H9 (cell line): ENCODE results near the gene SRRT. TPM values are rescaled to one million over a fixed set of nuclear protein-coding genes. Genes with fewer than 3 reads are reported as not detected.

Source experiments
- DNase-seq: peaks from one replicate; pipeline ENCODE4 v3.0.0-alpha.2; 2017
- H2AFZ ChIP-seq: one replicate; pipeline ENCODE4 v1.6.1; 2013; ENCODE audit warnings: mild to moderate bottlenecking, low read length, control low read depth, moderate library complexity
- H2AK5ac ChIP-seq: 2 replicates; pipeline ENCODE4 v1.6.1; 2013; ENCODE audit warnings: low read length, control low read depth, mixed read lengths; ENCODE audit not compliant: insufficient read length
- H2BK120ac ChIP-seq: one replicate; pipeline ENCODE4 v1.6.1; 2013; ENCODE audit warnings: low read depth, mild to moderate bottlenecking, low read length, control low read depth, inconsistent platforms; ENCODE audit not compliant: poor library complexity, severe bottlenecking
- H2BK12ac ChIP-seq: 2 replicates; pipeline ENCODE4 v1.6.1; 2013; ENCODE audit warnings: low read length, control low read depth, mixed read lengths, low read depth; ENCODE audit not compliant: insufficient read length
- H2BK15ac ChIP-seq: 2 replicates; pipeline ENCODE4 v1.6.1; 2013; ENCODE audit warnings: low read depth, low read length, control low read depth
- H2BK20ac ChIP-seq: one replicate; pipeline ENCODE4 v1.6.1; 2013; ENCODE audit warnings: low read depth, mild to moderate bottlenecking, low read length, control low read depth, inconsistent platforms; ENCODE audit not compliant: poor library complexity, severe bottlenecking
- H2BK5ac ChIP-seq: 2 replicates; pipeline ENCODE4 v1.6.1; 2013; ENCODE audit warnings: low read length, control low read depth, mixed read lengths; ENCODE audit not compliant: insufficient read length
- H3K14ac ChIP-seq: 2 replicates; pipeline ENCODE4 v1.6.1; 2013; ENCODE audit warnings: low read length, control low read depth; ENCODE audit not compliant: insufficient read depth
- H3K18ac ChIP-seq: 2 replicates; pipeline ENCODE4 v1.6.1; 2013; ENCODE audit warnings: low read depth, mild to moderate bottlenecking, mixed read lengths, low read length, control low read depth; ENCODE audit not compliant: insufficient read length
- H3K23ac ChIP-seq: 2 replicates; pipeline ENCODE4 v1.6.1; 2013; ENCODE audit warnings: low read length, control low read depth, mixed read lengths, low read depth; ENCODE audit not compliant: insufficient read length
- H3K23me2 ChIP-seq: 2 replicates; pipeline ENCODE4 v1.6.1; 2013; ENCODE audit warnings: low read depth, mild to moderate bottlenecking, mixed read lengths, low read length, control low read depth; ENCODE audit not compliant: insufficient read length, poor library complexity, severe bottlenecking
- H3K27ac ChIP-seq: 2 replicates; pipeline ENCODE4 v1.5.1; 2013; ENCODE audit warnings: low read length, control low read depth, mixed read lengths, low read depth; ENCODE audit not compliant: insufficient read length
- H3K27me3 ChIP-seq: 2 replicates; pipeline ENCODE4 v1.6.1; 2013; ENCODE audit warnings: low read length, control low read depth, inconsistent platforms; ENCODE audit not compliant: insufficient read depth
- H3K4ac ChIP-seq: 2 replicates; pipeline ENCODE4 v1.6.1; 2013; ENCODE audit warnings: low read depth, mild to moderate bottlenecking, control low read depth, inconsistent platforms, low read length, moderate library complexity
- H3K4me1 ChIP-seq: 2 replicates; pipeline ENCODE4 v1.6.1; 2013; ENCODE audit warnings: low read length, control low read depth, inconsistent platforms; ENCODE audit not compliant: insufficient read depth
- H3K4me2 ChIP-seq: 2 replicates; pipeline ENCODE4 v1.6.1; 2013; ENCODE audit warnings: low read length, control low read depth, mixed read lengths; ENCODE audit not compliant: insufficient read length, insufficient read depth
- H3K56ac ChIP-seq: 2 replicates; pipeline ENCODE4 v1.6.1; 2013; ENCODE audit warnings: low read depth, mild to moderate bottlenecking, mixed read lengths, low read length, control low read depth; ENCODE audit not compliant: insufficient read length
- H3K79me1 ChIP-seq: 2 replicates; pipeline ENCODE4 v1.6.1; 2013; ENCODE audit warnings: low read depth, mild to moderate bottlenecking, moderate library complexity, low read length, control low read depth, inconsistent platforms; ENCODE audit not compliant: insufficient read depth, poor library complexity, severe bottlenecking
- H3K79me2 ChIP-seq: 2 replicates; pipeline ENCODE4 v1.6.1; 2013; ENCODE audit warnings: low read length, control low read depth, inconsistent platforms; ENCODE audit not compliant: insufficient read depth
- H3K9ac ChIP-seq: 2 replicates; pipeline ENCODE4 v1.6.1; 2013; ENCODE audit warnings: low read length, control low read depth, mixed read lengths; ENCODE audit not compliant: insufficient read length; ENCODE audit errors: extremely low read depth
- H3K9me3 ChIP-seq: one replicate; pipeline ENCODE4 v1.6.1; 2013; ENCODE audit warnings: low read depth, low read length, inconsistent platforms; ENCODE audit not compliant: control insufficient read depth
- H3T11ph ChIP-seq: one replicate; pipeline ENCODE4 v1.6.1; 2013; ENCODE audit warnings: mild to moderate bottlenecking, low read length, control low read depth, inconsistent platforms
- H4K20me1 ChIP-seq: one replicate; pipeline ENCODE4 v1.6.1; 2013; ENCODE audit not compliant: control insufficient read depth, insufficient read length, insufficient read depth
- H4K5ac ChIP-seq: 2 replicates; pipeline ENCODE4 v1.6.1; 2013; ENCODE audit warnings: low read depth, mild to moderate bottlenecking, mixed read lengths, low read length, control low read depth; ENCODE audit not compliant: insufficient read length
- H4K8ac ChIP-seq: replicated peaks from 2 replicates; pipeline ENCODE4 v1.6.1; 2013; ENCODE audit warnings: low read length, control low read depth, mixed read lengths, low read depth; ENCODE audit not compliant: insufficient read length
- H4K91ac ChIP-seq: 2 replicates; pipeline ENCODE4 v1.6.1; 2013; ENCODE audit warnings: low read depth, mild to moderate bottlenecking, moderate library complexity, mixed read lengths, low read length, control low read depth; ENCODE audit not compliant: insufficient read length
- H3K27ac Mint-ChIP-seq, 3 experiments: 2 replicates in 2 of 3; 3 replicates in 1 of 3; pipeline ENCODE4 v1.8.0; 2020 to 2021; ENCODE audit warnings: mixed read lengths in 3 of 3, mild to moderate bottlenecking in 1 of 3, moderate library complexity in 1 of 3
- H3K27me3 Mint-ChIP-seq: 2 replicates; pipeline ENCODE4 v1.8.0; 2021; ENCODE audit warnings: low read depth, mild to moderate bottlenecking, moderate library complexity, mixed read lengths
- H3K36me3 Mint-ChIP-seq, 3 experiments: 2 replicates in 2 of 3; 3 replicates in 1 of 3; pipeline ENCODE4 v1.8.0; 2020 to 2021; ENCODE audit warnings: low read depth in 3 of 3, mixed read lengths in 3 of 3; ENCODE audit not compliant: insufficient read depth in 1 of 3
- H3K4me1 Mint-ChIP-seq, 2 experiments: 2 replicates each; pipeline ENCODE4 v1.8.0; 2020; ENCODE audit warnings: mixed read lengths in 2 of 2
- H3K4me3 Mint-ChIP-seq, 2 experiments: 2 replicates in 1 of 2; 3 replicates in 1 of 2; pipeline ENCODE4 v1.8.0; 2020 to 2021; ENCODE audit warnings: mild to moderate bottlenecking in 2 of 2, mixed read lengths in 2 of 2, moderate library complexity in 1 of 2
- H3K9me3 Mint-ChIP-seq, 2 experiments: 2 replicates in 1 of 2; 3 replicates in 1 of 2; pipeline ENCODE4 v1.8.0; 2020; ENCODE audit warnings: mild to moderate bottlenecking in 2 of 2, mixed read lengths in 2 of 2, moderate library complexity in 1 of 2
- WGBS: extraction: QIAGEN DNeasy Blood & Tissue Kit; methylation state at CpG from one replicate; pipeline ENCODE4 v1.1.7; 2013; ENCODE audit warnings: missing lambda C conversion rate, low lambda C conversion rate, mixed read lengths; ENCODE audit not compliant: insufficient read length; ENCODE audit errors: extremely low coverage; 5-methylcytosine and 5-hydroxymethylcytosine counted together
- total RNA-seq: library from RNA; stranded (reverse); gene quantifications from 2 replicates; pipeline ENCODE4 v1.2.1, GENCODE V29; 2021
- TF ChIP-seq, protein P1 (sequence below): fragments of 200-600 bp; sonication (generic); conservative IDR thresholded peaks from 3 replicates; pipeline ENCODE4 v1.8.0; 2021; ENCODE audit warnings: antibody characterized with exemption, mild to moderate bottlenecking

The SRRT gene
- total RNA-seq, 1 experiment from 2014 or later: 373 TPM

- Histone ChIP-seq H4K8ac (no peak overlapping the region), H3K79me1 (no peaks in the 10 kb centered on the region), H3K4me2 (peak overlapping the region; percentile 33), H3K27me3 (peaks cover 7% of the 10 kb centered on the region), H3K14ac (no peak overlapping the region), H3K4me1 (peaks cover 2% of the 10 kb centered on the region; the same call in 1 of the 2 replicates), H2AFZ (no peak overlapping the region), H2BK120ac (no peak overlapping the region), H3K18ac (no peak overlapping the region), H3T11ph (no peak overlapping the region), H3K79me2 (no peaks in the 10 kb centered on the region), H3K27ac (no peak overlapping the region), H2BK15ac (no peak overlapping the region), H3K4ac (no peak overlapping the region), H4K5ac (no peak overlapping the region), H2BK5ac (no peak overlapping the region), H3K9ac (no peak overlapping the region), H3K23me2 (peaks cover 16% of the 10 kb centered on the region), H2AK5ac (no peak overlapping the region), H4K20me1 (no peaks in the 10 kb centered on the region), H2BK12ac (no peak overlapping the region), H2BK20ac (no peak overlapping the region), H3K56ac (no peak overlapping the region), H3K9me3 (no peaks in the 10 kb centered on the region), H4K91ac (no peak overlapping the region), H3K23ac (no peak overlapping the region)
- TF ChIP-seq, protein P1, sequence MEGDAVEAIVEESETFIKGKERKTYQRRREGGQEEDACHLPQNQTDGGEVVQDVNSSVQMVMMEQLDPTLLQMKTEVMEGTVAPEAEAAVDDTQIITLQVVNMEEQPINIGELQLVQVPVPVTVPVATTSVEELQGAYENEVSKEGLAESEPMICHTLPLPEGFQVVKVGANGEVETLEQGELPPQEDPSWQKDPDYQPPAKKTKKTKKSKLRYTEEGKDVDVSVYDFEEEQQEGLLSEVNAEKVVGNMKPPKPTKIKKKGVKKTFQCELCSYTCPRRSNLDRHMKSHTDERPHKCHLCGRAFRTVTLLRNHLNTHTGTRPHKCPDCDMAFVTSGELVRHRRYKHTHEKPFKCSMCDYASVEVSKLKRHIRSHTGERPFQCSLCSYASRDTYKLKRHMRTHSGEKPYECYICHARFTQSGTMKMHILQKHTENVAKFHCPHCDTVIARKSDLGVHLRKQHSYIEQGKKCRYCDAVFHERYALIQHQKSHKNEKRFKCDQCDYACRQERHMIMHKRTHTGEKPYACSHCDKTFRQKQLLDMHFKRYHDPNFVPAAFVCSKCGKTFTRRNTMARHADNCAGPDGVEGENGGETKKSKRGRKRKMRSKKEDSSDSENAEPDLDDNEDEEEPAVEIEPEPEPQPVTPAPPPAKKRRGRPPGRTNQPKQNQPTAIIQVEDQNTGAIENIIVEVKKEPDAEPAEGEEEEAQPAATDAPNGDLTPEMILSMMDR: no peak
- no CpG with 5 or more reads among the region's 54 CpGs for WGBS
- peak overlapping the region in 1 of 3 experiments; percentile 14; a peak in 2 of 7 replicates for H3K27ac Mint-ChIP-seq
- peaks cover 25% of the 10 kb centered on the region for H3K27me3 Mint-ChIP-seq
- H3K4me1 Mint-ChIP-seq: peaks cover 21 to 24% of the 10 kb centered on the region in 2 experiments
- H3K4me3 Mint-ChIP-seq: peak overlapping the region; percentile 68 to 79
- DNase-seq: peak; percentile 73
- no peaks in the 10 kb centered on the region for H3K36me3 Mint-ChIP-seq
- H3K9me3 Mint-ChIP-seq: no peaks in the 10 kb centered on the region; a peak in 2 of 5 replicates
These were observed 21.2 kb downstream of the SRRT start for GRCh38 chr7:100895956-100896731.
